VCaP (cell line): Measurements from ENCODE around the gene SPG7.
"Not testable (repeated sequence)": the region's sequence is repeated elsewhere in the genome, so short reads cannot be mapped to it uniquely, and the experiment has no call there.

Experiments
- H3K27ac ChIP-seq: fragments of 450-650 bp; 2 replicates; pipeline ENCODE4 v1.5.1; 2017
- CTCF ChIP-seq: fragments of 450-650 bp; conservative IDR thresholded peaks from 2 replicates; pipeline ENCODE4 v1.5.1; 2017; ENCODE audit warnings: mild to moderate bottlenecking, moderate library complexity

Gene SPG7

GRCh38 chr16:89586853-89587252 is 78.7 kb downstream of the SPG7 start:
- no peak overlapping the region for H3K27ac ChIP-seq
- no peak for TF ChIP-seq CTCF

GRCh38 chr16:89587676-89588075 is 79.5 kb downstream of the SPG7 start:
- H3K27ac ChIP-seq: not testable (repeated sequence)

GRCh38 chr16:89588413-89589109 is 80.4 kb downstream of the SPG7 start:
- no peak overlapping the region for H3K27ac ChIP-seq
- TF ChIP-seq CTCF: no peak

- TF ChIP-seq CTCF: no peak
- H3K27ac ChIP-seq: no peak overlapping the region
Observed at GRCh38 chr16:89589241-89589926, 81.2 kb downstream of the SPG7 start.

- TF ChIP-seq CTCF: no peak
- H3K27ac ChIP-seq: no peak overlapping the region
Observed at GRCh38 chr16:89593841-89594240, 85.6 kb downstream of the SPG7 start.

GRCh38 chr16:89595330-89596060 is 87.3 kb downstream of the SPG7 start:
- TF ChIP-seq CTCF: no peak
- no peak overlapping the region for H3K27ac ChIP-seq

GRCh38 chr16:89596061-89596689 is 88.0 kb downstream of the SPG7 start:
- no peak overlapping the region for H3K27ac ChIP-seq
- TF ChIP-seq CTCF: no peak
